Measurements from ENCODE around the gene SPTBN1.
"Not testable (repeated sequence)": the region's sequence is repeated elsewhere in the genome, so short reads cannot be mapped to it uniquely, and the experiment has no call there.

Gene SPTBN1

DNA sequence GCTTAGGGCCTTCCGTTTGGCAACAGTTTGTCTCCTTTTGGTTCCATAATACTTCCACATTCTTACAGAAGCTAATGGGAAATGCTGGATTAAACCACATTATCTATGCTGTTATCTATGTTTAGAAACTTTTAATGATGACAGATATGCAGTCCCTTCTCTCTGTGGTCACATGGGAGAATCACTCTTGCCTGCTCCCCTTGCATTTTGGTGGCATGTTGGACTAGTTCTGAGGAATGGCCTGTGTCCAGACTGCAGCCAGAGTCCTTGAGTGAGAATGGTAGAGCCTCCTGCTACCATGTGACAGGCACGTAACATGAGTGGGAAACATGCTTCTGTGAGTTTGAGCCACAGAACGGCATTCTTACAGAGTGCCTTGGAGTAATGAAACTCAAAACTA, 19.2 kb downstream of the SPTBN1 start:
- ATAC-seq: no peak
- DNase-seq (ENCODE audit: low spot score in 2 of 2): no peak
- Mint-ChIP-seq H3K4me3 (no peak overlapping the region), H3K4me1 (peaks cover 5% of the 10 kb centered on the region), H3K36me3 (no peaks in the 10 kb centered on the region), H3K27ac (no peak overlapping the region), H3K9me3 (no peaks in the 10 kb centered on the region)

DNA sequence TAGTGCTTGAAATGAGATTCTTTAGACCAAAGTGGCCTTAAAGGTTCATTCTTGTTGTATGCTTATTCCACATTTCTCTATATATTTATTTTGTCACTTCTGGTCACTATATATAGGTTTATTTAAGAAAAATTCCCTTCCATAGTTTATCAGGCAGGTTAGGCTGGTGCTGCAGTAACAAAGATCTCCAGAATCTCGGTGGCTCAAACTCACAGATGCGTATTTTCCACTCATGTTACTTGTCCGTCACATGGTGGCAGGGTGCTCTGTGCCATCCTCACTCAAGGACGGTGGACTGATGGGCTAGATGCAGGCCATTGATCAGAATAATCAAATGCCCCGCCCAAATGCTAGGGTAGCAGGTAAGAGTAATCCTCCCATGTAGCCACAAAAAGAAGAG, 19.8 kb downstream of the SPTBN1 start:
- DNase-seq (ENCODE audit: low spot score in 2 of 2): no peak
- Mint-ChIP-seq H3K27ac (no peak overlapping the region), H3K4me3 (no peak overlapping the region), H3K36me3 (no peaks in the 10 kb centered on the region), H3K9me3 (no peaks in the 10 kb centered on the region), H3K4me1 (peaks cover 5% of the 10 kb centered on the region)
- ATAC-seq: no peak

DNA sequence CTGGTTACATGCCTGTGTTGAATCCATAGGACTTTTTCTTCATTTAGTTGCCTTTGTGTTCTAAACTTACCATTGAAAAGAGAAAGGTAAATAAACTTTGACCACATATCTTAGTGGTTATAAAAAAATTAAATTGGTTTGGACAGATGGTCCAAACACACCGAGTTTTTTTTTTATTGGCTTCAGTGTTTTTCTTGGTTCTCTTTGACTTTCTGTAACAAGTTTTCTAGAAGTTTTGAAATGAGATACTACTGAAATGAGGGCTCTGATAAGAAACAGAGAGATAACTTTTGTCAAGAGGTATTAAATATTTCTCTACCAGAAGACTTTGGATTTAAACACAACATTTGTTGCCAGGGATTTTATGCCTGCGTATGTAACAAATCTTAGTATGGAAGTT, 20.7 kb downstream of the SPTBN1 start:
- no peak for DNase-seq (ENCODE audit: low spot score in 2 of 2)
- ATAC-seq: no peak
- Mint-ChIP-seq H3K27ac (no peak overlapping the region), H3K4me1 (peaks cover 5% of the 10 kb centered on the region), H3K36me3 (no peaks in the 10 kb centered on the region), H3K9me3 (no peaks in the 10 kb centered on the region), H3K4me3 (no peak overlapping the region)

DNA sequence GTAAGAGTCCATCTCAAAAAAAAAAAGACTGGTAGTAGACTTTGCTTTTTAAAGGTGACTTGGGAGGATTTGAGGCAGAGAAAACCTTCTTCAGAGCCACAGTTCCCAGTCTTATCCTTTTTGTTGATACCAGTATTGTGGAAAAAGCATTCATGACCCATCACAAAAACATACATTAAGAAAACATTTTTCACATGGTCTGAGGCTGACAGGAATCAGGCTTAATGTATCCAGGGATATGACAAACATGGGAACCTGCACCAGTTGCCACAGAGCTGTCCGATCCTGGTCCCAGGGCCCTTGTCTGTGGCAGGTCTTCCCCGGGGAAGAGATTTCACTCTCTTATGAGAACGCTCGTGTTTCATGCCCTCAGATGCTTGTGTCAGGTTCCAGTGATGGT, 21.8 kb downstream of the SPTBN1 start:
- Mint-ChIP-seq H3K36me3 (no peaks in the 10 kb centered on the region), H3K4me1 (peaks cover 5% of the 10 kb centered on the region), H3K4me3 (no peak overlapping the region), H3K9me3 (no peaks in the 10 kb centered on the region), H3K27ac (no peak overlapping the region)
- DNase-seq (ENCODE audit: low spot score in 2 of 2) (no peak), ATAC-seq (no peak)

DNA sequence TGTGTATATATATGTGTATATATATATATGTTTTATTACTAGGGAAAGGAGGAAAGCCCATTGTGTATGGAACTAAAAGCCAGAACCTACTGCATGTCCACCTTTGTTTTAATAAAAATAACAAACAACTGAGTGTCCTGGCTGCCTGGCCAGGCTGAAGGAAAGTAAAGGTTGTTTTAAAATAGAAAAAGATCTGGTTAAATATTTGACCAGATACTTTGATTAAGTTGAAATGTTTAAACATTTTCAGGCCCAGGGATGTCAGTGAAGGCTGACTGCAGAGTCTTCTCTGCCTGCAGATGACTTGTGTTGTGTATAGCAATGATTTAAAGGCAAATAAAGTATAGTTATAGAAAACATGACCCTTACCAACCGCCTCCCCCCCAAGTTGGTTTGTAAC, 22.8 kb downstream of the SPTBN1 start:
- Mint-ChIP-seq H3K36me3 (no peaks in the 10 kb centered on the region), H3K4me3 (no peak overlapping the region)
- ATAC-seq: no peak

DNA sequence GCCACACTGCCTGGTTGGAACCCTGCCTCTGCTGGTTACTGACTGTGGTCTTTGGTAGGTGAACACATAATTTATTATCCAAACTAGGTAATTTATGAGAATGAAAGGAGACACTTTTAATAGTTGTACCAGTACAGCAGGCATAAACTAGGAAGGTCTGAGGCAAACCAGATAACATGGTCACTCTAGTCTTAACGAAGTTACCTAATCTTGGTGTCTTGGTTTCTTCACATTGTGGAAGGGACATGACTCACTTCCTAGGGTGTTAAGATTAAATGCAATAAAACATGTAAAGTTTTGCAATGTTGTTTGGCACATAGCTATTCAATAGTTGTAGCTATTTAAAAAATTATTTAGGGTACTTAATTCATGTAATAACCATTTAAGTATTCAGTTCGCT, 23.3 kb downstream of the SPTBN1 start:
- H3K4me1 Mint-ChIP-seq: peaks cover 5% of the 10 kb centered on the region
- H3K9me3 Mint-ChIP-seq: no peaks in the 10 kb centered on the region
- DNase-seq (ENCODE audit: low spot score in 2 of 2) (no peak), ATAC-seq (no peak)
- H3K4me3 Mint-ChIP-seq: no peak overlapping the region
- H3K36me3 Mint-ChIP-seq: no peaks in the 10 kb centered on the region
- no peak overlapping the region for H3K27ac Mint-ChIP-seq

More for the DNA sequence above, 22.8 kb downstream of the SPTBN1 start:
- Mint-ChIP-seq H3K9me3 (no peaks in the 10 kb centered on the region), H3K4me1 (peaks cover 5% of the 10 kb centered on the region), H3K27ac (no peak overlapping the region)
- no peak for DNase-seq (ENCODE audit: low spot score in 2 of 2)

DNA sequence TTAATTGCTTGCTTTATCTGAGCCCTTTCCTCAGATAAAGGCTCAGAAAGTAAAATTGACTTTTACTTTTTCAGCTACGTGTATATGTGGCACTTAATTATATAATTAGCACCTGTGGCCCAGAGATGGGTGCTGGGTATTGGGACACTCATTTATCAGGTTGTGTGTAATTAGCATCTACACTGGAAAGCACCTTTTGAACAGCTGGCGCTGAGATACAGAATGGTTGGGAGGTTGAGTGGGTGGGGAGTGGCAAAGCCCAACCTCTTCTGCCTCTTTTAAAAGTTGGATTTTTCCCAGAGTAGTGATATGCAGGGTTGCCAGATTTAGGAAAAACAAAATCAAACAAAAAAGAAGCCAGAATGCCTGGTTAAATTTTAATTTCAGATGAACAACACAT, 23.9 kb downstream of the SPTBN1 start:
- no peak for ATAC-seq
- Mint-ChIP-seq H3K4me1 (peaks cover 5% of the 10 kb centered on the region), H3K9me3 (no peaks in the 10 kb centered on the region), H3K27ac (no peak overlapping the region), H3K4me3 (no peak overlapping the region), H3K36me3 (no peaks in the 10 kb centered on the region)
- no peak for DNase-seq (ENCODE audit: low spot score in 2 of 2)

DNA sequence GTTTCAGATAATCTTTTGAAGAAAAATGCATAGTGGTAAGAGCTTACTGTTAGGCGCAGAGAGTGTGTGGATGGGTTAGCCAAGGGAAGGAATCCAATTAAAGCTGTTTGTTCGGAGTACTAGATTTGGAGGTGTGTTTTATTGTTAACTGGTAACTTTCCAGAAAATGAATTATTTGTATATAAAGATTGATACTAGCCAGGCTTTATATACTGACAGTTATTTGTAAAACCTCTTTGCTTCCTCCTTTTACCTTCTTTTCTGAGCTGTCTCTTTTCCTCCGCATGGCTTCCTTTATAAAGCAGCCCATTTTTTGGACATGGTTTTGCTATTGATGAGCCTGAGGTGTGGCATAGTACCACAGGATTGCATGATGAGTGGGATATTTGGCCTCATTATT, 25.6 kb downstream of the SPTBN1 start:
- Mint-ChIP-seq H3K4me1 (peaks cover 5% of the 10 kb centered on the region), H3K36me3 (no peaks in the 10 kb centered on the region), H3K9me3 (no peaks in the 10 kb centered on the region), H3K4me3 (no peak overlapping the region), H3K27ac (no peak overlapping the region)
- no peak for ATAC-seq
- DNase-seq (ENCODE audit: low spot score in 2 of 2): no peak

DNA sequence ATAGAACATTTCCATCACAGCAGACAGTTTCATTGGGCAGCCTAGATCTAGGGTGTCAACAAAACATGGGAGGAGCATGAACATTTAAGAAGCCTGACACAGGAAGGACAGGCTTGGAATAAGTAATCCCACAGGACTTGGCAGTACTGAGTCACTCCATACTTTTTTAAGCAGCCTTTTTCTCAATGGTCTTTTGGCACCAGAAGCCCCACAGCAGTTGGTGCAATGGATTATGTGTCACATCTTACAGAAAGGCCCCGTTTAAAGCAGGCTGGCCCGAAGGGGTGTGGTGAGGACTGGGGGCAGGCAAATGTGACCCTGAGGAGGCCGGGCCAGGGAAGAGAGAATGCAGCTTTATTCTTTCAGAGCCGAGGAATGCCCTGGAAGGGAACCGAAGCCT, 26.6 kb downstream of the SPTBN1 start:
- no peak for DNase-seq (ENCODE audit: low spot score in 2 of 2)
- peaks cover 5% of the 10 kb centered on the region for H3K4me1 Mint-ChIP-seq
- ATAC-seq: no peak
- no peaks in the 10 kb centered on the region for H3K9me3 Mint-ChIP-seq
- peak overlapping the region; percentile 52 for H3K27ac Mint-ChIP-seq
- H3K36me3 Mint-ChIP-seq: no peaks in the 10 kb centered on the region
- no peak overlapping the region for H3K4me3 Mint-ChIP-seq

DNA sequence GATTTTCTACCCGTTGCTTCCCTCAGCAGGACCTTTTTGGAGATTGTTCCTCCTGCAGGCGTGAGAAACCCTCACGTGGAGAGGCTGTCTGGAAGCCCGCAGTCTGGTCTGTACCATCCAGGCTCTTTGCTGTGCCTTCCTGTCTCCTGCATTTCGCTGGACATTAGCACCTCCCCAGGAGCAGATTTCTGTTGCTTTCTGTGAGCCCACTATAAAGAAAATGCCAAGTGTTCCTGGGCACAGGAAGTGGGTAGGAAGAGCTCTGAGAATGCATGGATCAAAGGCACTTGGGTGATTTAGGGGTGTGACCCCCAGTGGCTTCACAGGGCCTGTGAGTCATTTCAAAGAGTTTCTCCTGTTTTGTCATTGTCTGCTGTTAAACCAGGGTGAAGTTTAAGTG, 27.3 kb downstream of the SPTBN1 start:
- H3K4me1 Mint-ChIP-seq: no peaks in the 10 kb centered on the region
- ATAC-seq (no peak), DNase-seq (ENCODE audit: low spot score in 2 of 2) (no peak)
- H3K36me3 Mint-ChIP-seq: no peaks in the 10 kb centered on the region
- no peak overlapping the region for H3K27ac Mint-ChIP-seq
- H3K4me3 Mint-ChIP-seq: no peak overlapping the region
- no peaks in the 10 kb centered on the region for H3K9me3 Mint-ChIP-seq

DNA sequence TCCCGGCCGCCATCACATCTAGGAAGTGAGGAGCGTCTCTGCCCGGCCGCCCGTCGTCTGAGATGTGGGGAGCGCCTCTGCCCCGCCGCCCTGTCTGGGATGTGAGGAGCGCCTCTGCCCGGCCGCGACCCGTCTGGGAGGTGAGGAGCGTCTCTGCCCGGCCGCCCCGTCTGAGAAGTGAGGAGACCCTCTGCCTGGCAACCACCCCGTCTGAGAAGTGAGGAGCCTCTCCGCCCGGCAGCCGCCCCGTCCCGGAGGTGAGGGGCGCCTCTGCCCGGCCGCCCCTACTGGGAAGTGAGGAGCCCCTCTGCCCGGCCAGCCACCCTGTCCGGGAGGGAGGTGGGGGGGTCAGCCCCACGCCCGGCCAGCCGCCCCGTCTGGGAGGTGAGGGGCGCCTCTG, 29.6 kb downstream of the SPTBN1 start:
- not testable (repeated sequence) for DNase-seq (ENCODE audit: low spot score in 2 of 2); ATAC-seq; H3K4me3 Mint-ChIP-seq; H3K36me3 Mint-ChIP-seq; H3K27ac Mint-ChIP-seq; H3K9me3 Mint-ChIP-seq; H3K4me1 Mint-ChIP-seq

DNA sequence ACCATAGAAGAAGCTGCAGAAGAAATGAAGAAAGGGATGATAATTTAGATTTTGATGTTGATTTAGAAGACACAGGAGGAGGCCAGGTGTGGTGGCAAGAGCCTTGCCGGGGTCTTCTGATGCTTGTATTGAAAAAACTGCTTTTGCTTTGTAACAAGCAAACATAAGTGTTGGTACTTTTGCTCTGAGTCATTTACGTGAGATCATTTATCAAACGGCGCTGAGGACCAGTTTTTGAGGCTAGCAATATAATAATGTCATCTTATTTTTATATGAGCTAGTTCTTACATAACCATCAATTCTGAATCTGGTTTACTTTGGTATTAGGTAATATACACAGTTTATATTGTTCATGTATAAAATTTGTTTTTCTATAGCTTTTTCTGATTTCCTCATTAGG, 30.6 kb downstream of the SPTBN1 start:
- Mint-ChIP-seq H3K4me1 (no peaks in the 10 kb centered on the region), H3K27ac (no peak overlapping the region), H3K36me3 (no peaks in the 10 kb centered on the region), H3K9me3 (no peaks in the 10 kb centered on the region), H3K4me3 (no peak overlapping the region)
- DNase-seq (ENCODE audit: low spot score in 2 of 2) (no peak), ATAC-seq (no peak)

DNA sequence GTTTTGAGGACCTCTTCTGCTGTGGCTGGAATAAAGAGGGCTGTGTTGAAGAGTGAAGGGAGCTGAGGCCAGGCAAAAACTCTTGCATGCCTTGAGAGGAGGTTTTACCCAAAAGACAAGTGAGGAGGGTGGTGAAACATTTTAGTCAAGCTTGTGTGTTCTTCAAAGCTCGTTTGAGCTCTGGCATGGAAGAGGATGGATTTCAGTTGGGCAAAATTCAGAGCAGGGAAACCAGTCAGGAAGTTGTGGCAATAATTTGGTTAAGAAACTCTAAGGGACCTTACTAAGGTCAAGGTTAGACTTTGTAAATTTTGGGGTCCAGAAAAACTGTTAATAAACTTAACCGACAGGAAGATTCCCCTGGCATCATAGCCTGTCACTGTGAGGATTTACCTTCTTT, 34.7 kb downstream of the SPTBN1 start:
- Mint-ChIP-seq H3K9me3 (no peaks in the 10 kb centered on the region), H3K27ac (no peak overlapping the region), H3K4me3 (no peak overlapping the region), H3K36me3 (no peaks in the 10 kb centered on the region), H3K4me1 (no peaks in the 10 kb centered on the region)
- ATAC-seq (no peak), DNase-seq (ENCODE audit: low spot score in 2 of 2) (no peak)

DNA sequence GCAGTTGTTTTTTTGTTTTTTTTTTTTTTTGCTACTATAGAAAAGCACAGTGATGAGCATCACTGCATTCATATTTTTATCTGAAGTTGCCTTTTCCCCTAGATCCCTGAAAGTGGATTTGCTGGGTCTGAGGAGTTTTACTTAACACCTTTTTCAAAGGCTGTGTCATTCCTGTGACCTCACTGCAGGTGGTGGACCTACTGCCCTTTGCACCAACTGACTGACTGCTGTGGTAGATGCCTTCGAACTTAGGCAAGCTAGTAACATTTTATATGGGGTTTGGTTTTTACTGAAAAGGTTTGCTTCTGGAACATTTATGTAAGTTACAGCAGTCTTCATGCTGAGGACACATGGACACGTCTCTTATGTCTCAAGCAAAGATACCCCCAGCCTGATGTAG, 36.2 kb downstream of the SPTBN1 start:
- Mint-ChIP-seq H3K36me3 (no peaks in the 10 kb centered on the region), H3K9me3 (no peaks in the 10 kb centered on the region), H3K27ac (no peak overlapping the region), H3K4me3 (no peak overlapping the region), H3K4me1 (no peaks in the 10 kb centered on the region)
- no peak for DNase-seq (ENCODE audit: low spot score in 2 of 2)
- ATAC-seq: no peak

DNA sequence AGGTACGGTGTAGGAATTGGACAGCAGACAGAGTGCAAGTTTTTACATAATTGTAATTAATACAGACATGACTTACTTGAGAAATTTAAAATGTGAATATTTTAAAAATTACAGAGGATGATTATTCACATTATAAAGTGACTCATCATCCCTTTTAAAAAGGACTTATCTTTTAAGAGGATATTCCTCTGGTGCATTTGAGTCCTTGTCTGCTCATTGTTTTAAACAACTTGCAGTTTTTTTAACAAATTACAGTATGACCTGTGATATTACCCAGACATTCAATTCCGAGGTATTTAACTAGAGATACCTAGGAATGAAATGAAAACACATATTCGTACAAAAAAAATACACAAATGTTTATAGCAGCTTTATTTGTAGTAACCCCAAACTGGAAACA, 38.0 kb downstream of the SPTBN1 start:
- Mint-ChIP-seq H3K4me3 (no peak overlapping the region), H3K9me3 (no peaks in the 10 kb centered on the region), H3K27ac (no peak overlapping the region), H3K36me3 (no peaks in the 10 kb centered on the region), H3K4me1 (no peaks in the 10 kb centered on the region)
- DNase-seq (ENCODE audit: low spot score in 2 of 2) (no peak), ATAC-seq (no peak)

DNA sequence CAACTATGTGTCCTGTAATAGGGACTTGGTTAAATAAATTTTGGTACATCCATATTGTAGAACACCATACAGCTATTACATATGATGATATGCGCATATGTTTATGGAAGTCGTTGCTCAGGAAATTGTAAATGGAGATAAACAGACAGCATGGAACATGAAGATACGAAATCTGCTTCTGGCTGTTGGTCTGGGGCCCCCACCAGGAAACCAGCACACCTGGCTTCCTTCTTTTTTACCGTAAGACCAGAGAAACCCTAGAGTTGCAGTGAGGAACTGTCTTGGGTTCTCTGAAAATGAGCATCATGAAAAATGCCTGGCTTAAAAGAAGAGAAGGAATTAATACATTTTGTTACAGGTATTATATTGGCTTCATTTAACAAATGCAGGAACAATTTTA, 40.8 kb downstream of the SPTBN1 start:
- DNase-seq (ENCODE audit: low spot score in 2 of 2) (no peak), ATAC-seq (no peak)
- H3K4me3 Mint-ChIP-seq: no peak overlapping the region
- no peaks in the 10 kb centered on the region for H3K9me3 Mint-ChIP-seq
- H3K27ac Mint-ChIP-seq: no peak overlapping the region
- H3K36me3 Mint-ChIP-seq: no peaks in the 10 kb centered on the region
- no peaks in the 10 kb centered on the region for H3K4me1 Mint-ChIP-seq

Data from stimulated activated effector memory CD8-positive, alpha-beta T cell treated with anti-CD3 and anti-CD28 coated beads, Interleukin-12 subunit alpha, Interleukin-12 subunit beta, amount 100 ng/mL, for 72 hours (primary cell).